IPS DF 6.9 (cell line): ENCODE measurements around the gene NKD1.

ENCODE experiments used
- DNase-seq: peaks from one replicate; pipeline ENCODE4 v3.0.0-alpha.2; 2013; ENCODE audit warnings: low read depth, low spot score
- H3K27ac ChIP-seq: one replicate; pipeline ENCODE4 v1.5.1; 2013; ENCODE audit warnings: low read length, control low read depth
- H3K27me3 ChIP-seq: 2 replicates; pipeline ENCODE4 v1.6.1; 2013; ENCODE audit warnings: mild to moderate bottlenecking, low read length; ENCODE audit not compliant: control insufficient read depth, insufficient read depth
- H3K36me3 ChIP-seq: 2 replicates; pipeline ENCODE4 v1.6.1; 2013; ENCODE audit warnings: low read length; ENCODE audit not compliant: control insufficient read depth, insufficient read depth
- H3K4me1 ChIP-seq: 2 replicates; pipeline ENCODE4 v1.6.1; 2013; ENCODE audit warnings: low read length; ENCODE audit not compliant: control insufficient read depth, insufficient read depth
- H3K4me3 ChIP-seq: 2 replicates; pipeline ENCODE4 v1.5.1; 2013; ENCODE audit warnings: mild to moderate bottlenecking, low read length
- H3K9me3 ChIP-seq: 2 replicates; pipeline ENCODE4 v1.6.1; 2013; ENCODE audit warnings: low read length, inconsistent platforms; ENCODE audit not compliant: control insufficient read depth, insufficient read depth
- WGBS: extraction: QIAGEN DNeasy Blood & Tissue Kit; methylation state at CpG from one replicate; pipeline ENCODE4 v1.1.7; 2013; ENCODE audit warnings: mixed read lengths, missing lambda C conversion rate; ENCODE audit not compliant: insufficient read length, insufficient coverage; 5-methylcytosine and 5-hydroxymethylcytosine counted together

The NKD1 gene

DNA sequence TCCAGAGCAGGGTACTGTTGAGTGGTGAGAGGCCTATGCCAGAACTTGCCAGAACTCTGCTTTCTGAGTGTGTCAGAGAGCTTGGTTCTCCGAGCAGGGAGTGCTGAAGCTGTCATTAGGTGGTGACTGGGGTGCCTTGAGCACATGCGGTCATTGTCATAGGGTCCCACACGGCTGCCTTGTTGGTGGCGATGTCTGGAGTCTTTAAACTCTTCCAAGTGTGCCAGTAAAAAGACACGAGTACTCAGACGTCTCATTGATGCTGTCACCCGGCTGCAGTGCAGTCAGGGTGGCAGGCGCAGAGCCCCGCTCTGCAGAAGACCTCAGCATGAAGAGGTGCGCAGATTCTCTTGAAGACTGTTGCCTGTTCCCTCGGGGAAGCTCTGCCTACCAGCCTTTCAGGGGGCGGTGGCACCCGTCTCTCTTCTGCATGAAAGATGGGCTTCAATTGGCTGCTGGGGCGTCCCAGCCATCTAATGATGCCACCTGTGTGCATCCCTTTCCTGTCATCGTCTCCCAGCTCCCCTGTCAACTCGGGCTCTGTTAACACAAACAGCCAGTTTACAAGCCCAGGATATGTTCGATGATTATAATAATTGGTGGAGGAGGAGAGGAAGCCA lies 58.3 kb downstream of the NKD1 start:
- Histone ChIP-seq H3K9me3 (no peaks in the 10 kb centered on the region), H3K27ac (no peak overlapping the region), H3K4me1 (peaks cover 6% of the 10 kb centered on the region), H3K4me3 (no peak overlapping the region), H3K36me3 (no peaks in the 10 kb centered on the region), H3K27me3 (no peaks in the 10 kb centered on the region)
- no peak for DNase-seq
- WGBS = no CpG with 5 or more reads among the region's 17 CpGs

DNA sequence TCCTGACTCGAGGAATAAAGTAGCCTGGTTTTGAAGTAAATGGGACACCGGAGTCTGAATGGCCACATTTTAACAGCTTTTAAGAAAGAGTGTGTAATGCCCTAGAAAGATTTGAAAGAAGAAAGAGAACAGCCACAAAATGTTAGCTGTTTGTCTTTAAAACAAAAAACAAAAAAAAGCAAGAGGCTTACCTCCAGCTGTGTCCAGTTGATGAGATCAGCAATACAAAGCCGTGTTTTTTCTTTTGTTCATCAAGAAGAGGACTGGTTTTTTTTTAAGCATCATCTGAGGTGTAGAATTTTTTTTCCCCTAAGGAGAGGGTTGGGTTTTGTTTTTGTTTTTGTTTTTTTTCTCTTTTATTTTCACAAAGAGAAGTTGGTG lies 58.8 kb downstream of the NKD1 start:
- Histone ChIP-seq H3K27me3 (no peaks in the 10 kb centered on the region), H3K4me1 (peaks cover 6% of the 10 kb centered on the region), H3K9me3 (no peaks in the 10 kb centered on the region), H3K4me3 (no peak overlapping the region), H3K27ac (no peak overlapping the region), H3K36me3 (no peaks in the 10 kb centered on the region)
- DNase-seq = no peak
- no CpG with 5 or more reads among the region's 3 CpGs for WGBS

DNA sequence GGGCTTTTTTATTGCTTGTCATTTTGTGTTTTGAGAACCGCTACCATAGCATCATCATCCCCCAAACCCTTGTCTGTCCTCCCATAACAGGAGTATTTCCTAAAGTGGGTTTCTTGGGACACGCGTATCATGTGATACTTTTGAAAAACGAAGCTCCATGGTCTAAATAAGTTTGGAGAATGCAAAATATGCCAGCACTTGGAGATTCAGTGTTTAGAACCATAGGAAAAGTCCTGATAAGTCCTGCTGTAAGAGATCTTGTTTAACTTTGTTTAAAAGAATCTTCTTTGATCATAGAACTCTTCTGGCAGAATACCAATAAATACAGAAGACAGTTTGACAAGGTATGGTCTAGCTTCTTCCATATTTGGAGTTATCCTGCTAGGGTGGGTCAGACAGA lies 59.3 kb downstream of the NKD1 start:
- Histone ChIP-seq H3K36me3 (no peaks in the 10 kb centered on the region), H3K9me3 (no peaks in the 10 kb centered on the region), H3K27me3 (no peaks in the 10 kb centered on the region), H3K27ac (no peak overlapping the region), H3K4me3 (no peak overlapping the region), H3K4me1 (peaks cover 6% of the 10 kb centered on the region)
- no peak for DNase-seq
- no CpG with 5 or more reads among the region's 4 CpGs for WGBS

DNA sequence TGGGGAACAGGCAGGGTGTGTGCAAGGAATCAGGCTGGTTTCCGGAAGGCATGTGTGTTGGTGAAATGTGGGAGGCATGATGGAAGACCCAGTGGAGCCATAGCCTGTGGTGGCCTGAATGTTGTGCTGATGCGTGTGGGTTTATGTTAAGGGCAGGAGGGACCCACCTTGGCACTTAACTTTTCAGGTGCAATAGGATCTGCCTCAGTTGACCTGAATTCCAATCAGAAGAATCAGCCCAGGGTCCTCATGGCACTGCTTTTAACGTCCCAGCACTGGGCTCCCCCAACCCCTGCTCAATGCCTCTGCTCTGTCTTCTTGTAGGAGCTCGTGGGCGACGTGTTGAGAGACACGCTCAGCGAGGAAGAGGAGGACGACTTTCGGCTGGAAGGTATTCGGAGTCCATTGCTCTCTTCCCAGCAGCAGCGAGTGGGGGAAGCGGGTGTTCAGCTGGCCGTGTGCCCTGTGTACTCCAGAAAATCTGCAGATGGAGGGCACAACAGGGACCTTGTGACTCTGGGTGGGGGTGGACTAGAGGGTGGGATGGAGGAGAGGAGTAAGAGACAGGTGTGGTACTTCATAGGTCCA lies 59.9 kb downstream of the NKD1 start:
- H3K9me3 ChIP-seq = no peaks in the 10 kb centered on the region
- DNase-seq = no peak
- H3K27ac ChIP-seq = no peak overlapping the region
- H3K4me1 ChIP-seq = peaks cover 6% of the 10 kb centered on the region
- no peaks in the 10 kb centered on the region for H3K36me3 ChIP-seq
- no CpG with 5 or more reads among the region's 14 CpGs for WGBS
- no peaks in the 10 kb centered on the region for H3K27me3 ChIP-seq
- H3K4me3 ChIP-seq = no peak overlapping the region

DNA sequence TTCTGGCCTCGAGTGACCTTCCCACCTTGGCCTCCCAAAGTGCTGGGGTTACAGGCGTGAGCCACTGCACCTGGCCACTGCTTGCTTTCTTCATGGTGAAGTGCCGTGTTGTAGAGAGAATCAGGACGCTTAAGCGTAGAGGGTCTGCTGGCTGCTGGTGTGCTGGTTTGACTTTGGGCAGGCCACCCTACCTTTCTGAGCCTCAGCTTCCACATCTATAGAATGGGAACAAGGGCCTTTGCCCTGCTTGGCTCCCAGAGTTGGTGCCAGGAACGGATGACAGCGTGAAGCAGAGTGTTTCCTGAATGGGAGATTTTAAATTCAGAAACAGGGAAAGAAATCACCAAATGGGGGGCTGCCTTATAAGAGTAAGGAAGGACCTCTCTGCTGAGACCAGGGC lies 60.9 kb downstream of the NKD1 start:
- Histone ChIP-seq H3K27me3 (no peaks in the 10 kb centered on the region), H3K36me3 (no peaks in the 10 kb centered on the region), H3K4me1 (peaks cover 6% of the 10 kb centered on the region), H3K4me3 (no peak overlapping the region), H3K9me3 (no peaks in the 10 kb centered on the region), H3K27ac (no peak overlapping the region)
- DNase-seq = no peak
- no CpG with 5 or more reads among the region's 7 CpGs for WGBS

DNA sequence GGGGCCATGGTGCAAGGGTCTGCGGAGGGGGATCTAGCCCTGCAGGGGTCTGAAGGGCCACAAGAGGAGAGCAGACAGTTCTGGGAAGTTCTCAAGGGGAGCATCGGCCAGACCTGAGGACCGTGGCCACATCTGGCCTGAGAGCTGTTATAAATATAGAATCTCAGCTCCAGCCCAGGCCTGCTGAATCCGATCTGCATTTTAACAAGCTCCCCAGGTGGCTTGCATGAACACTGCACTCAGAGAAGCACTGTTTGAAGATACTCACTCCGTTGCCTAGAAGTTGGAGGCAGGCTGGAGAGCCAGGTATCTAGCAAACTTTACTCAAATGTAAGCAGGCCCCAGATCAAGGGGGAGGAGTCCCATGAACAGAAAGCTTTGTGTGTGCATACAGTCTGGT lies 61.3 kb downstream of the NKD1 start:
- Histone ChIP-seq H3K36me3 (no peaks in the 10 kb centered on the region), H3K4me1 (peaks cover 6% of the 10 kb centered on the region), H3K27me3 (no peaks in the 10 kb centered on the region), H3K9me3 (no peaks in the 10 kb centered on the region), H3K4me3 (no peak overlapping the region), H3K27ac (no peak overlapping the region)
- no CpG with 5 or more reads among the region's 5 CpGs for WGBS
- DNase-seq = no peak

DNA sequence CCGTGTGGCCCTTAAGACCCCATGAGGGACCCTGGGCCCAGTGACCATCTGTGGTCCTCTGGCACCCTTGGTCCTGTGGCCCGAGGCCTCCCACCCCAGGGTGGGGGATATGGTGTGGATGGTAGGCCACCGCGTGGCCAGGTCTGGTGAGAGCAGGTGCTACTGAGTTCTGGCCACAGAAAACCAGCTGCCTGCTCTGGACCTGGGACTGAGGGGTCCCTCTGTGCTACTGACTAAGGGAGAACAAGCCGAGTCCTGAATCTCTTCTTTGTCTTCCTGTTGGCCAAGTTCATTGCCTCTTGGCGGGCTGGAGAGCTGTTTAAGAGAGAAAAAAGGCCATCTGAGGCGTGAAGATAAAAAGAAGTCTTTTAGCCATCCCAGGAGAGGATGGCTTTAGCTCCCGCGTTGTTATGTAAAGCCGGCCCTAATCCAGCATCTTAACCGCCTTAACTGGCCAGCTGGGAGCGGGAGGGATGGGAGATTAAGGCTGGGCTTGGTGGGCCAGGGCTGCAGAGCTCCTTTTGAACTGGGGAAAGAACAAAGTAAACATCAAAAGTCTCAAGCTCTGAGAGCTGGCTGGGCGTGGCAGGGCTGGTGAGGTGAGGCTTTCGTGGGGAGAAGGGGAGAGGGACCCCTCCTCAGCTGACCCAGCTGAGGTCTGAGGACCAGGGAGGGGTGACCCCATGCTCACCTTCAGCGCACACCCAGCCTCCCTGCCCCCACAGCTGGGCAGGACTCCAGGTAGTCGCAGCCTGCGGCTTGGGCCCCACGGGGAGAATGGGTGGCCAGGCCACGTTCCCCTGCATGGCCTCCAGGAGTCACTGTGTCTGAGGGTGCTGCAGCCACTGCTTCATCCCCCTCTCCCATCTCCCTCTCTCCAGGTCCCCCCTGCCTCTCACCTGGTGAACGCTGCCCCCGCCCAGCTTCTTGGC lies 62.4 kb downstream of the NKD1 start:
- Histone ChIP-seq H3K36me3 (no peaks in the 10 kb centered on the region), H3K9me3 (no peaks in the 10 kb centered on the region), H3K27ac (no peak overlapping the region), H3K4me3 (no peak overlapping the region), H3K27me3 (no peaks in the 10 kb centered on the region), H3K4me1 (peaks cover 6% of the 10 kb centered on the region)
- DNase-seq = no peak
- no CpG with 5 or more reads among the region's 21 CpGs for WGBS

DNA sequence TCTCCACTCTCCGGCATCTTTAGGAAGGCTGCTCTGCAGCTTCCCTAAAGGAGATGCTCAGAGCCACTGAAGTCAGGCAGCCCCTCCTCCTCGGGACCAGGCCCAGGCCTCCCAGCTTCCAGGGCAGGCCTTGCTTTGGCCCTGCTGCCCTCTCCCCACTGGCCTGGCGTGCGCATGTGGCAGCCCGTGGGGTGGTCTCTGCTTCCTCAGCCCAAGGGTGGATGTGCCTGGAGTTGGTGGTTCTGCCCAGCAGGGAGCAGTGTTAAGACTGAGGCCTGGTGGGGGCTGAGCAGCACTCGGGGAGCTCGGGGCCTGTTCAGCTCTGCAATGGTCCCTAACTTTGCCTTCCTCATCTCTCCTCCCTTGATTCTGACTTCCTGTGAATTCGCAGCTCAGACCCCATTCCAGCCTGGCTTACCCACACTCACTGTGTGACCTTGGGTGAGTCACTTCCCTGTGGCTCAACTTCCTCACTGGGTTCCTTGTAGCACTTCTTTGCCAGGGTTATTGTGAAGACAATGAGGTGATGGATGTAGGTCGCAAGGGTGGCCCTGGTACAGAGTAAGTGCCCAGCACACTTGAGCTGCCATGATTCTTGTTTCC lies 63.2 kb downstream of the NKD1 start:
- WGBS = no CpG with 5 or more reads among the region's 9 CpGs
- no peaks in the 10 kb centered on the region for H3K36me3 ChIP-seq
- H3K4me1 ChIP-seq = peaks cover 6% of the 10 kb centered on the region
- H3K27ac ChIP-seq = no peak overlapping the region
- H3K4me3 ChIP-seq = no peak overlapping the region
- no peaks in the 10 kb centered on the region for H3K9me3 ChIP-seq
- no peak for DNase-seq
- no peaks in the 10 kb centered on the region for H3K27me3 ChIP-seq

DNA sequence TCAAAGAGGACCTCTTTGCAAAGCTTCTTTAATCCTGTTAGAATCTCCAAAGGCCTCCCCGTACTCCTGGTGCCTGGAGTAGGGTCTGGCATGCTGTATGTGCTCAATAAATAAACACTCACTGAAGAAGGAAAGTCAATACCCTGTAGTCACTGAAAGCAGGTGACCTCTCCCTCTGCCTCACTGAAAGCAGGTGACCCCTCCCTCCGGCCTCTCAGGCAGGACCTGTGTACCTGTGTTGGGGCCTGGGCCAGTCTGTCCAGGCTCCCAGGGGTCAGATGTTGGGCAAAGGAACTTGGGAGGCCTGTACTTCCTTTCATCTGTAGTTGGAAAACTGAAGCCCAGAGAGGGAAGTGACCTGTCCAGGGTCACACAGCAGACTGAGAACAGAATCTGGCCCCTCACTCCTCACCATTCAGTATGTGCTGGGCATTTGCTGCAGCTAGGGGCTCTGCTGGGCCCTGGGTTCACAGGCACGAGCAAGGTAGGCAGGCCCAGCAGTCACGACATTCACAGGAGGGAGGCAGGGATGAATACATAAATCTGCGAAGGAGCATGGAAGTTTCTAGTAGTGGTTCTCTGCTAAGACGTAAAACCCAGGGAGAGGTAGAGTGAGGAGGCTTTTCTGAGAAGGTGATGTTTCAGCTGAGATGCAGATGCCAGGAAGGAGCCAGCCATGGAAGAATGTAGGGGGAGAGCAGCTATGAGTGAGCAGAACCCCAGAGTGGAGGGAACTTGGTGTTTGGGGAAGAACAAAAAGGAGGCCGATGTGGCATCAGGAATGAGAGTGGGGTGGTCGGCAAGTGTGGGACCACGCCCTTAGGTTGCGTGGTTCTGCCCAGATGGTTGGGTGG lies 64.0 kb downstream of the NKD1 start:
- no CpG with 5 or more reads among the region's 10 CpGs for WGBS
- H3K4me3 ChIP-seq = no peak overlapping the region
- H3K36me3 ChIP-seq = no peaks in the 10 kb centered on the region
- H3K4me1 ChIP-seq = peaks cover 6% of the 10 kb centered on the region
- no peaks in the 10 kb centered on the region for H3K27me3 ChIP-seq
- no peak for DNase-seq
- H3K27ac ChIP-seq = no peak overlapping the region
- no peaks in the 10 kb centered on the region for H3K9me3 ChIP-seq

DNA sequence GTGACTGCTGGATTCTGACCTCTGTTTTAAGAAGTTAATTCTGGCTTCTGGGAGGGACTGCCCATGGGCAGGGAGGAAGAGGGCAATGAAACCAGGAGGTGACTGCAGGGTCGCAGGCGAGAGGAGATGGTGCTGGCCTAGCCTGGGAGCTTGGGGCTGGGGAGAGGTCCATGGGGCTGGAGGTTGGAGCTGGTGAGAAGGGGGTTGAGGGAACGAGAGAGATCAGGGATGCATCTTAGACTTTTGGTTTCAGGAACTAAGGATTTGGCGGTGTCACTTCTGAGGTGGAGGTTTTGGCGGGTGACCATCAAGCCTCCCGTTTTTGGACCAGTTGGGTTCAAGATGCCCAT lies 64.6 kb downstream of the NKD1 start:
- Histone ChIP-seq H3K27ac (no peak overlapping the region), H3K36me3 (no peaks in the 10 kb centered on the region), H3K4me1 (peaks cover 6% of the 10 kb centered on the region), H3K27me3 (no peaks in the 10 kb centered on the region), H3K4me3 (no peak overlapping the region), H3K9me3 (no peaks in the 10 kb centered on the region)
- no peak for DNase-seq
- WGBS = no CpG with 5 or more reads among the region's 6 CpGs
